Stimulated activated CD8-positive, alpha-beta memory T cell treated with anti-CD3 and anti-CD28 coated beads, Interleukin-12 subunit alpha, Interleukin-12 subunit beta, amount 100 ng/mL, for 24 hours (primary cell): ENCODE measurements around the gene PIK3R3.
"Not testable (repeated sequence)": the region's sequence is repeated elsewhere in the genome, so short reads cannot be mapped to it uniquely, and the experiment has no call there.

Experiments used
- DNase-seq: peaks from one replicate; pipeline ENCODE4 v3.0.0-alpha.2; 2020; ENCODE audit errors: extremely low read depth

Gene PIK3R3

GRCh38 chr1:46102769-46103476 is 29.5 kb downstream of the PIK3R3 start:
- DNase-seq: no peak

- no peak for DNase-seq
These were observed 33.2 kb downstream of the PIK3R3 start for GRCh38 chr1:46099215-46099614.

- DNase-seq: no peak
These were observed 34.3 kb downstream of the PIK3R3 start for GRCh38 chr1:46098027-46098712.

- DNase-seq: no peak
These were observed 35.3 kb downstream of the PIK3R3 start for GRCh38 chr1:46097149-46097472.

- DNase-seq: no peak
These were observed 35.9 kb downstream of the PIK3R3 start for GRCh38 chr1:46096269-46097148.

GRCh38 chr1:46095110-46095509 is 37.3 kb downstream of the PIK3R3 start:
- not testable (repeated sequence) for DNase-seq

- DNase-seq: no peak
These were observed 37.9 kb downstream of the PIK3R3 start for GRCh38 chr1:46094471-46095005.

- not testable (repeated sequence) for DNase-seq
These were observed 38.6 kb downstream of the PIK3R3 start for GRCh38 chr1:46093832-46094231.

- no peak for DNase-seq
These were observed 44.5 kb downstream of the PIK3R3 start for GRCh38 chr1:46087891-46088290.

- no peak for DNase-seq
These were observed 45.9 kb downstream of the PIK3R3 start for GRCh38 chr1:46086576-46086975.

GRCh38 chr1:46084553-46085451 is 47.6 kb downstream of the PIK3R3 start:
- no peak for DNase-seq

- no peak for DNase-seq
These were observed 48.9 kb downstream of the PIK3R3 start for GRCh38 chr1:46083579-46083978.

GRCh38 chr1:46081619-46082018 is 50.8 kb downstream of the PIK3R3 start:
- no peak for DNase-seq

- DNase-seq: no peak
These were observed 51.2 kb downstream of the PIK3R3 start for GRCh38 chr1:46081206-46081605.

- no peak for DNase-seq
These were observed 52.2 kb downstream of the PIK3R3 start for GRCh38 chr1:46080257-46080656.

- no peak for DNase-seq
These were observed 54.8 kb downstream of the PIK3R3 start for GRCh38 chr1:46077644-46078043.

GRCh38 chr1:46076343-46076742 is 56.1 kb downstream of the PIK3R3 start:
- DNase-seq: no peak

GRCh38 chr1:46072975-46073374 is 59.5 kb downstream of the PIK3R3 start:
- DNase-seq: no peak

GRCh38 chr1:46070164-46070814 is 62.1 kb downstream of the PIK3R3 start:
- no peak for DNase-seq

GRCh38 chr1:46068525-46068924 is 63.9 kb downstream of the PIK3R3 start:
- DNase-seq: no peak

GRCh38 chr1:46067652-46068051 is 64.8 kb downstream of the PIK3R3 start:
- DNase-seq: no peak
